GM19238 (cell line): ENCODE results near the gene COL11A2.
"Not testable (repeated sequence)": the region's sequence is repeated elsewhere in the genome, so short reads cannot be mapped to it uniquely, and the experiment has no call there.

Experiments
- DNase-seq: peaks from one replicate; pipeline ENCODE4 v3.0.0; 2011; ENCODE audit warnings: low spot score; ENCODE audit not compliant: insufficient read length

The COL11A2 gene

DNA sequence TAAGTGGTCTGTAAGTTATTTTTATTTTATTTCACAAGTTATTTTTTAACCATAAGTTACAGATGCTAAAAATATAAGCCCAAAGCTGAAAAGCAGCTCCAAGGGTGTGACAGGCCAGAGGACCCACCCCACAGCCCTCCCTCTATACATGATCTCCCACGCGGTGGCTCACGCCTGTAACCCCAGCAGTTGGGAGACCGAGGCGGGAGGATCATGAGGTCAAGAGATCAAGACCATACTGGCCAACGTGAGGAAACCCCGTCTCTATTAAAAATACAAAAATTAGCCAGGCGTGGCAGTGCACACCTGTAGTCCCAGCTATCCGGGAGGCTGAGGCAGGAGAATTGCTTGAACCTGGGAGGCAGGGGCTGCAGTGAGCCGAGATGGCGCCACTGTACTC is 32.2 kb downstream of the COL11A2 start:
- no peak for DNase-seq

DNA sequence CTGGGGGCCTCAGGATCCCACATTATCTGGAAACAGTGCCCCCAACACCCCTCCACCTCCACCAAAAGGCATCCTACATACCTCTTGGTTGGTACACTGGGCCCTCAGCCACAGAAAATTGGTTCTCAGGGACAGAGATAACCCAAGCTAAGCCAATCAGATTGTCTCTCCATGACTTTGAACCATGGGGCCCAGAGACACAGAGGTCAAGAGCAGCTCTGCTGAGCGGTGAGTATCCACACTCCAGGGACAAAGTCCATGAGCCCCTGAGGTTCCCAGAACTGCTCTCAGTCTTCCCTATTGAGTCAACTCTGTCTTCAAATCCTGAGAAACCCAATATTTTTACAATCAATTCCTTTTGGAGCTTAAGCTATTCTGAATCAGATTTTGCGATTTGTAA is 35.3 kb downstream of the COL11A2 start:
- DNase-seq: no peak

DNA sequence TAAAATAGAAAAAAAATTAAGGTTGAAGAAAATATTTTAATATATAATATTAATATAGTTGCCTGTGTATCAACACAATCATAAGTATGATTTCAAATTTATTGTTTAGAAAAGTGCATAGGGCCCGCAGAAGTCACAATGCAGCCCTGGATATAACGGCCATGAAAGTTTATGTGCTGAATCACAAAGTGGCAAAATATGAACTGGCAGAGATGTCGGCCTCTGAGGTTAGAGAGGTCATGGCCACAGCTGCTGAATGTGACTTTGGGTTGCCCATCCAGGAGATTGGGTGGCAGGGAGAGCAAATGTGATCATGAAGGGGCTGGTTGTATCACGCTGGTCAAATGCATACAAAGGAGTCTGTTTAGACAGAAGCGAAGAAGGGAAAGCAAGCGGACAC is 35.7 kb downstream of the COL11A2 start:
- DNase-seq: no peak

DNA sequence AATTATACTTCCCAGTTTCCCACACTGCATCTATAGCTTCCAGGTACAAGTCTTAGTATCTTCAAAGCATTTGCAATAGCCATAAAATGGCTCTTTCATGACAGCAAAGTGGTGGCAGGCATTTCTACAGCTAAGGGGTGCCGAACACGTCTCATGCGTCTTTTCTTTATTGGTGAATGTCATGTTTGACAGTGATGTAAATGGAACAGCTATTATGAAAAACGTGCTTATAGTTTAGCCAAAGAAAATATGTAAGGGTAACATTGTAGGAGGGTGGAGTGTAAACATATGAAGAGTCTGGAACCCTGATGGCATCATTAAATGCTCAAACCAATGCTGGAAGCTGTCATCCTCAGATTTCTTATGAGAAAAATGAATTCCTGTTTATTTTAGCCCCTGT is 37.9 kb downstream of the COL11A2 start:
- DNase-seq: no peak

DNA sequence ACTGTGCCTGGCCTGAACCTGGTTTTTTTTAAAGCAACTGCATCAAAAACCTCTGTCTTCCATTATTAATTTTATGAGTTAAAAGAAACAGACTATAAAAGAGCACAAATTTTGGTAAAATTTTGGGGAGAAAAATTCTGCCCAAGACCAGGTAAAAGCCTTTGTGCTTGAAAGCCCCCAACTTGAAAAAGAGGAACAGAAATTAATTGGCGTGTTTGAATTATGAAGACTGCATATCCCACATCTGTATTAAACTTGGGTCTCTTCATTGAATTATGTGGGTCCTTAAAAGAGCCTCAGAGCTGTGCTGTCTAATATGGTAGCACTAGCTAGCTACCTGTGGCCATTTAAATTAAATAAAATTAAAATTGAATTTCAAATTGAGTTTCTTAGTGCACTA is 41.2 kb downstream of the COL11A2 start:
- no peak for DNase-seq

DNA sequence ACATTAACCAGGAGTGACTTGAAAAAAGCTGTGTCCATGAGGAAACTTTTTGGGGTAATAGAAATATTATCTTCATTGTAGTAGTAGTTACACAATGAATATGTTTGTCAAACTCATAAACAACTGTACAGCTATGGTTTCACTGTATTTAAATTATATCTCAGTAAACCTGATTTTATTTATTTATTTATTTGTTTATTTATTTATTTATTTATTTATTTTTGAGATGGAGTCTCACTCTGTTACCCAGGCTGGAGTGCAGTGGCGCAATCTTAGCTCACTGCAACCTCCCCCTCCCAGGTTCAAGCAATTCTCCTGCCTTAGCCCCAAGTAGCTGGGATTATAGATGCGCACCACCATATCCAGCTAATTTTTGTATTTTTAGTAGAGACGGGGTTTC is 41.7 kb downstream of the COL11A2 start:
- not testable (repeated sequence) for DNase-seq

DNA sequence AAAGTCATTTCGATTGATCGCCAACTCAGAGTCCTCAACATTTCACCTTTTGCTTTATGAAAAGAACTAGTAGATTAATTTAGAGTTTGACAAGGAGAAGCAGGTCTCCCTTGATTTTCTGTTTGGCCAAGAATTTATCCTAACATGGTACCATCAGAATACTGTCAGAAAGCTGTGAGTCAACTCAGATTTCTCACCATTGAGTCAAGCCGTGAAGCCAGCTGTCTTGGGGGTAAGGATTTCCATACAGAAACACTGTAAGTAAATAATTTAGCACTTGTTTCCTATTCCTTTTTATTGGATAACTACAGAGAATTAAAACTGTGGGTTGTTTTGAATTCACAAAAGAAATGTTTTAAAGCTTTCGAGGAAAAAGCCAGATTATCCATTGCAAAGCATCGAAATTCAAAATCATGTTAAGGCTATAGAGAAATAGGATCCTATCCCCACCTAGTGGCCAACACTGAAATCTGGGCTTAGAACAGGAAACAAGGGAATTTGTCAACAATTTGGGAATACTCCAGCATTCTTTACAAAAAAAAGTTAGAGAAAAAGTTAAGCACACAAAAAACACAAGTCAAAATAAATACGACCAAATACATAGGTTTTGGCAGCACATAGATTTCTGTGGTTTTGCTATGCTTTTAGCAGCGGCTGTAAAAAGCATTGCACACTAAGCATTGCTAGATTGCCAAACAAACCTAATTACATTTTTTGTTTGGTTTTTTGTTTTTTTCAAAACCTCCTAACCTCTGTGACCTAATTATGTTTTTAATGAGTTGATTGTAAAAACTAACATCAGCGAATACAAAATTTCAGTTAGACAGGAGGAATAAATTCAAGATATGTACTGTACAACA is 44.2 kb downstream of the COL11A2 start:
- no peak for DNase-seq

DNA sequence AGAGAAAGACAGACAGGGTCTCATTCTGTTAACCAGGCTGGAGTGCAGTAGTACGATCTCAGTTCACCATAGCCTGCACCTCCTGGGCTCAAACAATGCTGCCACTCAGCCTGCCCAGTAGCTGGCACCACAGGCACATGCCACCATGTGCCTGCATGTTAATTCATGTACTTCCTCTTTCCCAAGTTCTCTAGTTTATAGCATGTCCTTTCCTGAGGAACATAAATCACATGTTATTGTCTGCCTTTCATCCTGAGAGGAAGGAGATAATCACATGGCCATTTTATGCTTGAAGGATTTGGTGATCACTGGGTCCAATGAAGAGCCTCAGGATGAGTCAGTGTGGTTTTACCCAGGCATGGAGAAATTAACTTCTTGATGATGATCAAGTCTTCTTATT is 47.9 kb downstream of the COL11A2 start:
- no peak for DNase-seq

DNA sequence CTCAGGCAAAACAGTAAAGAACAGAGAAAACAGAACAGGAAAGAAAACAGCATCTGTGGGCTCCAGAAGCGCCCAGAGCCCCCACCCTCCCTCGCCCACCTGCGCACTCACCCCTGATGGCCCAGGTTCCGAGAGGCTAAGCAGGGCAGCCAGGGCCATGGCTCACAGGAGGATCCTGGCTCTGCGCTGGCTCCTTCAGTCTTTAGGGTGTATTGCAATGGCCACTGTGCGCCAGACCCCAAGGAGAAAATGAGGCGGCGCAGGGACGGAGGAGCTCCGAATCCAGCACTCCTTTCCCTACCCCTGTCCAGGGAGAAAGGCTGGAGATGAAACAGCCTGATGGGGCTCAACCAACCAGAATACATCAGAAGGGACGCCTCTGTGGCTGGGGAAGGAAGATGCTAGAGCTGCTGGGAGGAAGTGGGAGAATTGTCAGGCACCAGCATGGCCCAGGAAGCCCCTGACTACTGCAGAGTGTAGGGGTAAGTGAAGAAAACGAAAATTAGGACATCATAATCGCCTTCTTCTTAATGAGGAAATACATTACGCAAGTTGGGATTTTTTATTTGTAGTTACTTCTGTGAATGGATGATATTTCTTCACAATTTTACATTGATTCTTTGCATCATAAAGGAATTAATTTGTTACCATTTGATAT is 49.0 kb downstream of the COL11A2 start:
- DNase-seq: no peak

DNA sequence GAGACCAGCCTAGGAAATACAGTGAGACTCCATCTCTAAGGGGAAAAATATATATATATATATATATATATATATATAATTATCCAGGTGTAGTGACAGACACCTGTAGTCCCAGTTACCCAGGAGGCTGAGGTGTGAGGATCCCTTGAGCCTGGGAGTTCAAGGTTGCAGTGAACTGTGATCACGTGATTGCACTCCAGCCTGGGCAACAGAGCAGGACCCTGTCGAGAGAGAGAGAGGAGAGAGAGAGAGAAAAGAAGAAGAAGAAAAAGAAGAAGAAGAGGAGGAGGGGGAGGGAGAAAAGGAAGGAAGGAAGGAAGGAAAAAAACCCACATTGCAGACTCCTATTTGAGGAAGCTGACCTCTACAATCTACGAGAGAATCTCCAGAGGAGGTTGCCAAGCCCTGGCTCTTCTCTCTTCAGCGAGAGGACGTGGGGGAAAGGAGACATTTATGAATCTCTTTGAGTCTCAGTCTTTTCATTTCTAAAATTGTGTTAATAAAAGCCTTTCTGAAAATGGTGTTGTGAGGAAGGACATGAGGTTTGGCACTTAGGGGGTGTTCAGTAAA is 49.7 kb downstream of the COL11A2 start:
- no peak for DNase-seq

DNA sequence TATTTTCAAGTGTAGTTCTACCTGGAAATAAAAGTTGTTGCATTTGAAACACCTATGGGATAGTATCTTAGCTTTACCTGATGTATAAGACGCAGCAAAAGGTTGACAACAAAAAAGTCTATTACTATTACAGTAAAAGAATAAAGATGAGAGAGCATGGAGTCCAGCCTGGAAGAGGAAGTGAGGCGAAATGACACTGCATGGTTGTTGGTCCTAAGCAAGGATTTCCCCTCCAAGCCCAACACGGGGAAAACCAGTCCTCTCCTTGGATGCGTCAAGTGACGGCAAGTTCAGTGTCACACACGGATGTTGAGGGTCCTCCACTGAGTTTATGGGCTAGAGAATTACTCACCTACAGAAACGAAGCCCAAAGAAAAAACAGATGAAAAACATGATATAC is 51.7 kb downstream of the COL11A2 start:
- DNase-seq: no peak

DNA sequence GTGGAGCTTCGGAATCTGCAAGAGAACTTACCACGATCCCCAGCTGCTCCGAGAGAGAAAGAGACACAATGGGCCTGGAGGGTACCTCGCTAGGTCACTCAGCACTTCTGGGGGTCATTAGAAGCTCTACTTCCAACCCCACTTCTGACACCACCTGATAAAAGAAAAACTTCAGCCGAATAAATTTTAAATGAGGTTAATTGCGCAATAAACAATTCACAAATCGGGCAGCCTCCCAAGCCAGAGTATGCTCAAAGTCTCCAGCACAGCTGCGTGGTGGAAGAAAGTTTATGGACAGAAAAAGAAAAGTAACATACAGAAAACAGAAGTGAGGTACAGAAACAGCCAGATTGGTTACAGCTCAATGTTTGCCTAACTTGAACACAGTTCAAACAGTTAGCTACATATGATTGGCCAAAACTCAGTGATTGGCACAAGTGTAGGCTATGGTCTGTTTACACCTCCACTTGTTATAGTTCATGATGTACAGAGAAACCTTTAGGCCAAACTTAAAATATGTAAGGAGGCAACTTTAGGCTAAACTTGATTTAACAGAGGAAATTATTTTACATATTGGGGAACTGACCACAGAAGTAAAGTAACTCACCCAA is 52.6 kb downstream of the COL11A2 start:
- DNase-seq: no peak

DNA sequence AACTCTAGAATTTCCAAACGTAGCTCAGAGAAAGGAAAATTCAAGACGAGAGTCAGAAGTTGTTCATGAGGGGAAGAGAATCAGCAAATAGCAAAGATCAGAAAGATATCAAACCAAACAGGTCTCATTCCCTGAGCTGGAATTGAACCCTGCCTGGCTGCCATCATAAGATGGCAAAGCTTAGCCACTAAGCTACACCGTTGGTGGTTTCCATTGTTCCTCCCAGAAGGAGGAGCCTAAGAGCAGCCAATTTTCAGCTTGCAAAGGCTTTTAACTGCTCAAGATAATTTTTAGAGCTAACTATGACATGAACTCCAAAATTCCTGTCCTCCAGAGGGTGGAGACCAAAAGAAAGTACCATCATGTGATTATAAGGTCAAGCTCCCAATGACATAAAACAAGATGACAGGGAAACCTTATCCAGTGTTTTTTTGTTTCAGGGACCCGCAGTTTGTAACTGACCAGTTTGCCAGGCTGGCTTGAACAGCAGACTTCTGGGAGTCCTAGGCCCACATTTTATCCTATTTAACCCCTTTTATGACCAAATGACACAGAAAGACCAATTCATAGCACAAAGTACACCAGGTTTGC is 55.9 kb downstream of the COL11A2 start:
- no peak for DNase-seq

DNA sequence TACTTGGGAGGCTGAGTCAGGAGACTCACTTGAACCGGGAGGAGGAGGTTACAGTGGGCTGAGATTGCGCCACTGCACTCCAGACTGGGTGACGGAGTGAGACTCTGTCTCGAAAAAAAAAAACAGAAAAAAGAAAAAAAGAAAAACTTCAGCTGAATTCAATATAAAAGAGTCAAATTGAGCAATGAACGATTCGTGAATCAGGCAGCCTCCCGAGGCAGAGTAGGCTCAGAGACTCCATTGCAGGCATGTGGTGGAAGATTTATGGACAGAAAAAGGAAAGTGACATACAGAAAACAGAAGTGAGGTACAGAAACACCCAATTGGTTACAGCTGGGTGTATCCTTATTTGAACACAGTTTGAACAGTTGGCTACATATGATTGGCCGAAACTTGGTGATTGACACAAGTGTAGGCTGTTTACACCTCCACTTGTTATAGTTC is 60.2 kb downstream of the COL11A2 start:
- no peak for DNase-seq

DNA sequence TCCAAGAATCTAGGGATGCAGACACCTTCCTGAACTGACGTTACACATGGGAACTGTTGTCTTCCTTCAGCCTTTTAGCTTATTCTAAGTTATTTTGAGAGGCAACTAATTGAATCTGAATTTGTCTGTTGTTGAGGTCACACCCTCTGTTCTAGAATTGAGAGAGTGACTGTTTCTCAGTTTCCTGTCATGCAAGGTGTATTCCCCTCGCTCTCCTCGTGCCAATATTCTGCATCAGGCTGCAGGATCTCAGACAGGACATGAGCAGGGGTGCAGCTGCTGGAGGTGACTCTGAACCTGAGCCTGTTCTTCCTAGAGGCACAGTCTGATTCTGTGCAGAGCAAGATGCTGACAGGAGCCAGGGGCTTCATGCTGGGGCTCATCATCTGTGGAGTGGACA is 63.9 kb downstream of the COL11A2 start:
- no peak for DNase-seq

DNA sequence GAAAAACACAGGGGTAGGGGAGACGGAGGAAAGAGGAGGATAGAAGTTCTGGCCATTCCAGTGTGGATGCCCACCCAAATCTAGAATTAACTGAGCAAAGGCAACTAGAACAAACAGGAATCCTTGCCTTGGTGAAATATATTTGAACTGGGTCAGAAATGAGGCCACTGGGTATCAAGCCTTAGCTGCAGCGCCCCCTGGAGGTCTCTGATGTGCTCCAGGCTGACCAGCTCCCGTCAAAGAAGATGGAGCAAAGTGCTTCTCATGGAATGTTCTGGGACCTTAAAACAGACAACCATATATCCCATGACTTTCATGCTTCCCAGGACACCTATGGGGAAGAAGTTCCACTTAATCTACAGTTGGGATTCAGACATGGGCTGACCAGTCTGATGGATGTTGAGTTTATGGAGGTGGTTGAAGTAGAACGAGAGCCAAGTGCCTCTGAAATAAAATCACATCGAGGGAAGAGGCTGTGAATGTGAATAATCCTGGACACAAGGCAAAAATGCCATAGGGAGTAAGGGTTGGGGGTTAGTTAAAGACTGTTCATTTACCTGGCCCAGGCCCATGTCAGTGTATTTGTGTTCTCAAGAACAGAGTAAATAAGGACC is 66.1 kb downstream of the COL11A2 start:
- DNase-seq: no peak

DNA sequence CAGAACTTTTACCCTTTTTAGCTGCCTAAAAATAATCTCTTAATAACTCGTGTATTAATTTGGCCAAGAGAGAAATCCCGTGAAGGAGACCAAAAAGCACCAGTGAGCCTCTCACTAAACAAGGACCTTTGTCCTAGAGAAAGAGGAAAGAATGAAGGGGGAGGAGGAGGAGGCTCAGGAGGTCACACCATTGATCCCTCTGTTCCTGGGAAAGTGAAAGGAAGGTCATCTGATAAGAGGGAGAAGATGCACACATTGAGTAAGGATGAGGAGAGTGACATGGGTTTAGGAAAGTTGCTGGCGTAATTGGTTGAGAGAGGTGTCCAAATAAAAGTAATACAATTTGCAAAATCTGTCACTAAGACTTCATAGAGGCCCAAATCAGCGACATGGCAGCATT is 67.3 kb downstream of the COL11A2 start:
- no peak for DNase-seq

DNA sequence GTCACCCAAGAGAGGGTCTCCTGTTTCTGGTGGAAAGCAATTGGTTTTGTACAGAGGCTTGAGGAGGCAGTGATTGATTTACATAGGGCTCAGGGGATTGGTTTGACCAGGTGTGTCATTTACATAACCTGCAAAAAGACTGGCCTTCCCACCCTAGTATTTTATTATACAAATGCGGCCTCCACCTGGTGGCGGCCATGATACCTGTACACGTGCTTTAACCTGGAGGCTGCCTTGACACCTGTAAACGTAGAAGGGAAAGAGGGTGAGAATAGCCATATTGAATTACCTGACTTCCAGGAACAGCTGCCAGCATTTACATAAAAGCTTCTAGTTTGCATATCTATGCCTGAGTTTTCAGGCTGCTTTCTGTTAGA is 67.8 kb downstream of the COL11A2 start:
- DNase-seq: no peak

DNA sequence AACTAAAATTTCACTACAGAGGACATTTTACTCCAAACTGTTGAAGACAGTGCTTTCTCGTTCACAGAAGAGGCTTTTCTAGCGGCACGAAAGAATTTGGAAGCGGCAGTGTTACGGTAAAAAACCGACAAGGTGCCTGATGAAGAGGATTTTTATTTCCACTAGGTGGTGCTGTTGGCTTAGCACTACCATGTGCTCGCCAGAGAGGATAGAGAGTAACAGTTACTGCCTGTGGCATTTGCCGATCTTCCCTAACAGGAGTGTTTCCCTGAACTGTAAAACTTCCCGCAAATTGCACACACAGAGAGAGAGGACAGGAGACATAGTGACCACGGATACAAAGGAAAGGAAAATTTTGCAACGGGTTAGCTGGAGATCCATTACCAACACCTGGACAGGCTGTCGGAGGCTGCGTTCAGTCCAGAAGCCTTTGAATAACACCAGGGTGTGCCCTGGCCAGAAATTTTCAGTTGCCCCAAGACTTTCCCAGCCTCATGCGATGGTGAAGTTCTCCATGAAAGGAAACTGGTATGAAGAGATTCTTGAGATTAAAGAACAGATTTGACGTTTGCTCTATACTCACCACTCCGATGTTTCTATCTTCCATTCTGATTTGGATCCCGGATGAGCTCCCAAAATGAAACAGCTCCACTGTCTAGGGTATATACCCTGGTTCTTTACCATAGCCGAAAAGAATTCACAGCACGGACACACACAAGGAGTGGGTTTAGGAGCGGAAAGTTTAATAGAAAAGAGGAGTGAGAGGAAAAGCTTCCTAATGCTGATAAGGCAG is 68.3 kb downstream of the COL11A2 start:
- DNase-seq: no peak

DNA sequence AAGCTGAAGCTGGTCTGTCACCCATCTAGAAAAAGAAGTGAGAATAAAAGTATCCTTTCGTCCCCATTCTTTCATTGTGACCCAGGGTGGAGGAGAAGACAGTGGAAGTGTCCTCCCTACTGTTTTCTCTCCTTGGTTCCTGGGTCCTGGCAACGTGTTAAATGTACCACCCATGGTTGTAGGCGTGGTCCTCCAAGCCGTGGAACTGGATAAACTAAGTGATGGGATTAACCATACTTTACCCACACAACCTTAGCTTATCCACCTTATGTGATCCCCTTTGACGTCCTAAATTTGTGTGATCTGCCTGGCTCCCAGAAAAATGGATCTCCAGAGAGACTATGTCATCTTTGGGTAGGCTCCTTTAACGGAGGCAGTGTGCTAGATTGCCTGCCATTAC is 69.1 kb downstream of the COL11A2 start:
- DNase-seq: no peak

DNA sequence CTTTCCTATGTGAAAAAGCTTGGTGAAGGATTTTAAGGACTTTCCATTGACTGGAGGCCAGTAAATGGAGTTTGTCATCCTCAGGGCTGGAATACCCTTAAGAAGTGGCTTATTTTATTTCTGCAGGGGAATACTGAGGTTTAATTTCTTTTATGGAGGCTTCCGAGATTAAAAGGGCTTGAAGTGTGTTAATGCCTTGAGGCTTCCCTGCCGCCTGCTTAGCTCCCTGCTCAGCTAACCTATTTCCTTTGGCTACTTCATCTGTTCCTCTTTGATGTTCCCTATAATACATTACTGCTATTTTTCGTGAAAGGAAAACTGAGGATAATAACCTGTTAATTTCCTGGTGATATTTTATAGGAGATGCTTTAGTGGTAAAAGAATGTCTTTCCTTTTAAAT is 72.3 kb downstream of the COL11A2 start:
- DNase-seq: no peak
